Measurements from ENCODE around the gene MAST3.
"Not testable (repeated sequence)": the region's sequence is repeated elsewhere in the genome, so short reads cannot be mapped to it uniquely, and the experiment has no call there.

MAST3 gene

GRCh38 chr19:18097993-18098890, 664 bp downstream of the MAST3 start:
- Mint-ChIP-seq H3K27ac (peak overlapping the region; percentile 71), H3K27me3 (no peaks in the 10 kb centered on the region), H3K4me1 (peaks cover 36% of the 10 kb centered on the region), H3K4me3 (peak overlapping the region; percentile 86), H3K36me3 (ENCODE audit: low read depth) (peaks cover 2% of the 10 kb centered on the region), H3K9me3 (no peaks in the 10 kb centered on the region)
- ATAC-seq (peak; percentile 4), DNase-seq (no peak)

GRCh38 chr19:18098891-18099622, 1.5 kb downstream of the MAST3 start:
- Mint-ChIP-seq H3K4me1 (peaks cover 35% of the 10 kb centered on the region), H3K9me3 (no peaks in the 10 kb centered on the region)
- ATAC-seq: peak; percentile 49

GRCh38 chr19:18099623-18099995, 2.0 kb downstream of the MAST3 start:
- Mint-ChIP-seq H3K9me3 (no peaks in the 10 kb centered on the region), H3K4me1 (peaks cover 40% of the 10 kb centered on the region), H3K36me3 (ENCODE audit: low read depth) (peaks cover 2% of the 10 kb centered on the region), H3K27me3 (no peaks in the 10 kb centered on the region), H3K4me3 (peak overlapping the region; percentile 86), H3K27ac (peak overlapping the region; percentile 71)
- DNase-seq (no peak), ATAC-seq (no peak)

More at GRCh38 chr19:18098891-18099622, 1.5 kb downstream of the MAST3 start:
- DNase-seq: peak; percentile 72
- Mint-ChIP-seq H3K27me3 (no peaks in the 10 kb centered on the region), H3K27ac (peak overlapping the region; percentile 71), H3K4me3 (peak overlapping the region; percentile 86), H3K36me3 (ENCODE audit: low read depth) (peaks cover 2% of the 10 kb centered on the region)

- Mint-ChIP-seq H3K9me3 (no peaks in the 10 kb centered on the region), H3K27ac (no peak overlapping the region), H3K27me3 (no peaks in the 10 kb centered on the region), H3K36me3 (ENCODE audit: low read depth) (peaks cover 2% of the 10 kb centered on the region), H3K4me1 (peaks cover 44% of the 10 kb centered on the region), H3K4me3 (no peak overlapping the region)
- ATAC-seq: no peak
- no peak for DNase-seq
These were observed 3.1 kb downstream of the MAST3 start for GRCh38 chr19:18100710-18101109.

GRCh38 chr19:18101268-18101667, 3.7 kb downstream of the MAST3 start:
- Mint-ChIP-seq H3K4me1 (peaks cover 44% of the 10 kb centered on the region), H3K36me3 (ENCODE audit: low read depth) (peaks cover 2% of the 10 kb centered on the region), H3K27ac (no peak overlapping the region), H3K27me3 (no peaks in the 10 kb centered on the region), H3K4me3 (no peak overlapping the region), H3K9me3 (no peaks in the 10 kb centered on the region)
- DNase-seq: no peak
- no peak for ATAC-seq

GRCh38 chr19:18102916-18103542, 5.5 kb downstream of the MAST3 start:
- ATAC-seq (no peak), DNase-seq (no peak)
- no peak overlapping the region for H3K4me3 Mint-ChIP-seq
- H3K27ac Mint-ChIP-seq: no peak overlapping the region
- peaks cover 39% of the 10 kb centered on the region for H3K4me1 Mint-ChIP-seq
- H3K9me3 Mint-ChIP-seq: no peaks in the 10 kb centered on the region
- peaks cover 2% of the 10 kb centered on the region for H3K36me3 Mint-ChIP-seq (ENCODE audit: low read depth)
- no peaks in the 10 kb centered on the region for H3K27me3 Mint-ChIP-seq

- ATAC-seq (no peak), DNase-seq (no peak)
- H3K4me3 Mint-ChIP-seq: peak overlapping the region; percentile 72
- H3K4me1 Mint-ChIP-seq: peaks cover 35% of the 10 kb centered on the region
- H3K36me3 Mint-ChIP-seq (ENCODE audit: low read depth): peaks cover 2% of the 10 kb centered on the region
- H3K9me3 Mint-ChIP-seq: no peaks in the 10 kb centered on the region
- H3K27me3 Mint-ChIP-seq: no peaks in the 10 kb centered on the region
- H3K27ac Mint-ChIP-seq: peak overlapping the region; percentile 35
These were observed 7.2 kb downstream of the MAST3 start for GRCh38 chr19:18104793-18105131.

- not testable (repeated sequence) for H3K27ac Mint-ChIP-seq; H3K9me3 Mint-ChIP-seq; ATAC-seq; H3K36me3 Mint-ChIP-seq (ENCODE audit: low read depth); DNase-seq; H3K27me3 Mint-ChIP-seq
- peaks cover 31% of the 10 kb centered on the region for H3K4me1 Mint-ChIP-seq
- peak overlapping the region; percentile 72 for H3K4me3 Mint-ChIP-seq
These were observed 7.7 kb downstream of the MAST3 start for GRCh38 chr19:18105259-18105658.

- Mint-ChIP-seq H3K27me3 (no peaks in the 10 kb centered on the region), H3K4me3 (no peak overlapping the region), H3K27ac (no peak overlapping the region), H3K9me3 (no peaks in the 10 kb centered on the region), H3K4me1 (peaks cover 36% of the 10 kb centered on the region), H3K36me3 (ENCODE audit: low read depth) (peaks cover 2% of the 10 kb centered on the region)
- ATAC-seq (no peak), DNase-seq (no peak)
These were observed 9.7 kb downstream of the MAST3 start for GRCh38 chr19:18107235-18107634.

GRCh38 chr19:18108897-18109296, 11.3 kb downstream of the MAST3 start:
- H3K36me3 Mint-ChIP-seq (ENCODE audit: low read depth): peaks cover 2% of the 10 kb centered on the region
- H3K4me3 Mint-ChIP-seq: peak overlapping the region; percentile 75
- peaks cover 29% of the 10 kb centered on the region for H3K4me1 Mint-ChIP-seq
- no peaks in the 10 kb centered on the region for H3K27me3 Mint-ChIP-seq
- ATAC-seq: no peak
- peak overlapping the region; percentile 37 for H3K27ac Mint-ChIP-seq
- no peak for DNase-seq
- H3K9me3 Mint-ChIP-seq: no peaks in the 10 kb centered on the region

- peaks cover 4% of the 10 kb centered on the region for H3K36me3 Mint-ChIP-seq (ENCODE audit: low read depth)
- ATAC-seq: no peak
- no peak for DNase-seq
- H3K27me3 Mint-ChIP-seq: no peaks in the 10 kb centered on the region
- peaks cover 27% of the 10 kb centered on the region for H3K4me1 Mint-ChIP-seq
- no peaks in the 10 kb centered on the region for H3K9me3 Mint-ChIP-seq
- peak overlapping the region; percentile 75 for H3K4me3 Mint-ChIP-seq
- H3K27ac Mint-ChIP-seq: peak overlapping the region; percentile 37
These were observed 11.8 kb downstream of the MAST3 start for GRCh38 chr19:18109341-18109732.

- ATAC-seq: peak; percentile 64
- peak; percentile 64 for DNase-seq
- no peaks in the 10 kb centered on the region for H3K9me3 Mint-ChIP-seq
- peaks cover 4% of the 10 kb centered on the region for H3K36me3 Mint-ChIP-seq (ENCODE audit: low read depth)
- H3K4me1 Mint-ChIP-seq: peaks cover 20% of the 10 kb centered on the region
- no peak overlapping the region for H3K27ac Mint-ChIP-seq
- peak overlapping the region; percentile 75 for H3K4me3 Mint-ChIP-seq
- H3K27me3 Mint-ChIP-seq: no peaks in the 10 kb centered on the region
These were observed 12.4 kb downstream of the MAST3 start for GRCh38 chr19:18109733-18110608.

GRCh38 chr19:18110609-18111232, 13.1 kb downstream of the MAST3 start:
- ATAC-seq (no peak), DNase-seq (no peak)

More at GRCh38 chr19:18110609-18111232, 13.1 kb downstream of the MAST3 start:
- Mint-ChIP-seq H3K4me1 (peaks cover 20% of the 10 kb centered on the region), H3K27me3 (no peaks in the 10 kb centered on the region), H3K4me3 (peak overlapping the region; percentile 15), H3K27ac (no peak overlapping the region), H3K9me3 (no peaks in the 10 kb centered on the region), H3K36me3 (ENCODE audit: low read depth) (peaks cover 4% of the 10 kb centered on the region)

Measured in activated naive CD8-positive, alpha-beta T cell treated with anti-CD3 and anti-CD28 coated beads, Interleukin-2, amount 50 U/mL, for 24 hours (primary cell).